NCI-H128 (cell line): ENCODE data around the gene LIPA.
"Not testable (repeated sequence)": the region's sequence is repeated elsewhere in the genome, so short reads cannot be mapped to it uniquely, and the experiment has no call there.

Experiments used
- DNase-seq: peaks from one replicate; lab custom pipeline; 2025; ENCODE audit not compliant: unreplicated experiment; lab: John Stamatoyannopoulos, UW

The LIPA gene

DNA sequence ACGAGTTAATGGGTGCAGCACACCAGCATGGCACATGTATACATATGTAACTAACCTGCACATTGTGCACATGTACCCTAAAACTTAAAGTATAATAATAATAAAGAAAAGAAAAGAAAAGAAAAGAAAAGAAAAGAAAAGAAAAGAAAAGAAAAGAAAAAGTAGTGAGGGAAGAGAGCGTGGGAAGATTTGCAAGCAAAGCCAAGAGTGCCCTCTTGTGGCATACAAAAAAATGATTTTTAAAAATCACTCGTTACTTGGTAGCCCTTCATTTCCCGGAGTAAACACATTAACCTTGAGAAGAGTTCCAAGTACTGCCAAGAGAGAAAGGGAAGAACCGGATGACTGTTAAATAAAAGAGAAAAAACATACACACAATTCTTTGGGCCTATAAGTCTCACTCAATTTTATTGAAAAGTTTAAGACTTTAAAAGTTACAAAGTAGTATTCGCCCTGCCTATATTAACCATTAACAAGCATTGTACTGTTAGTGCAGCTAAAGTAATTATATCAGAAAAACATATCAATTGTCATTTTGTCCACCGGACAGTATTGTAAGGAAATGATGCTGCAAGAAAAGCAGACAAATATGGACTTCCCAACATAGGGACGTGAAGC lies 38.3 kb downstream of the LIPA start:
- DNase-seq = no peak

- DNase-seq = no peak
Measured at GRCh38 chr10:89210794-89211425, 40.7 kb downstream of the LIPA start.

DNA sequence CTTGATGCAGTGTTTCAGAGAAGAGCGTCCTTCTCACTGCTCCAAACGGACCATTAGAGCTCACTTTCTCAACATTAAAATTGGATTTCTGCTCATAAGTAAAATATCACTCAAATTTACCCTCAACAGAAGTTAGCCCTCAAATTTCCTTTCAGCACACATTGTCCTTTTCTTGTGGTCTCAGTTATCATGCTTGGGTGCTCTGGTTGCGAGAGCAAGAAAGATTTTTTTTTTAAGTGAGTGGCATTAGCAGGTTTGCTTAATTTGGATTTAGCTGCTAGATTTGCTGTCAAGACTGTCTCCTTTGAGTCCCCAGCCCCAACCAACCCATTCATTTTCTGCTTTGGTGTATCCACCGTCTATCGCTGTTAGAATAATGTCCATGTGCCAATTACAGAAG lies 41.9 kb downstream of the LIPA start:
- no peak for DNase-seq

- no peak for DNase-seq
Measured at GRCh38 chr10:89207801-89208551, 43.6 kb downstream of the LIPA start.

DNA sequence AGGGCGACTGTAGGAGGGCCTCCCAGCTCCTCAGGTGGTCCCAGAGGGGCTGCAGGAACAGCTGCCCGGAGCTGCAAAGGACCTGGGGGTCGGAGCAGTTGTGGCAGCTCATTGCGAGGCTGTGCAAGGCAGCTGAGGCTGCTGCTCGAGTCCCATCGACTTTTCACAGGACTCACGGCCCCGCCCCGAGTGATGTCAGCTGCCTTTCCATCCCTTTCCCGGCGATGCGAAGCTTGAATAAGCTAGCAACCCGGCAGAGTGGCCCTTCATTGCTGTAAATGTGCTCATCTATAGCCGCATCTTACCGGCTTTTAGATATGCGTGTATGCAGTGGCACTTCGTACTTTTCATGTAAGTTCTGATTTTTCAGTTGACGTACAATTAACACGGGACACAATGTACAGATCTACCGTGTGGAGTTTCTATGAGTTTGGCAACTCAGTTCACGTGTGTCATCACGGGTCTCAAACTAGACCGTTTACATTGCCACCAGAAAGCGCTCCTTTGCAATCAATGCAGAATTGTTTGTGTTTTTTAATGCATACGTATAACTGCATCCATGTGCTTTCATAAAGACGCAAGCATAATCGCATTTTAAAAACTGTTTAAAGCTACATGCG lies 44.3 kb downstream of the LIPA start, which contains the start of gene CH25H:
TSS of gene CH25H (minus strand) at position 137 of the 620 bp plus-strand sequence. CDS start at position 112, 25 bp downstream.
- DNase-seq = no peak

GRCh38 chr10:89206402-89207180 lies 45.0 kb downstream of the LIPA start:
- no peak for DNase-seq

DNA sequence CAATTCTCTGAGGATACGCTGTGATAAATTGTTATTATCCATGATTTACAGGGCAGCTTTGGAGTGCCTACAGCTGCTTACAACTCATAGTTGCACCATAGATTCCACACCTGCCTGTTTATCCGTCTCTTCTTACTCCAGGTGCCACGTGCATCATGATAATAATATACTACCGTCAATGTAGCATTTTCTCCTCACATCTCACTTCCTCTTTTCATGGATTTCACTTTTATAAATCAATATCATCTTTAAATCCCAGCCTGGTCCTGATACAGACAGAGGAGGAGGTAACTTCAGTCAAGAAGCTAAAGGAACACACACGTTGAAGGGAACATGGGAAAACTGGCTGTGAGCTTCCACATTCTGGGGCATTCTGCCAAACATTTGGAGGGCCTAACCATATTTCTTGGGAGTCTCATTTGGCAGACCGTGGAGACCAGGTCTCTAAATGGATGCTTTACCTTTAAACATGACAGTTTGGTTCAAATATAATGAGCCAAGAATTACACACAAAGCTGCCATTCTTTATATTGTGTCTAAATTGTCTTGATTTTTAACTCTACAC lies 46.9 kb downstream of the LIPA start:
- no peak for DNase-seq

DNA sequence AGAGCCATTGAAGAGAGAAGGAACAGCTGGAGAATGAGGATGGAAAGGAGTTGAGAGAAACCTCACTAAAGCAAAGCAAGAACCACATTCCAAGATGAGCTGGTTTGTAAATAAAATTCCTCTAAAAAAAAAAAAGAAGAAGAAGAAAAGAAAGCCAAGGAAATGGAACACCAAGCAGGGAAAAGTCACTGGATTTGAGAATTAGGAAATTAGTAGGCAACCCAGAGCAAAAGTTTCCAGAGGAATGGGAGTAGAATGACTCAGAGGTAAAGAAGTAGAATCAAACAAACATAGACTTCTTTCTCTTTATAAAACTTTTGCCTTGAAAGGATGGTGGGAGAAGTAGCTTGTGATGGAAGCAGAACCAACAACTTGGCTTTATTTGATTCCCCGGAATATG lies 48.3 kb downstream of the LIPA start:
- DNase-seq = no peak

- no peak for DNase-seq
Measured at GRCh38 chr10:89202033-89202425, 49.5 kb downstream of the LIPA start.

DNA sequence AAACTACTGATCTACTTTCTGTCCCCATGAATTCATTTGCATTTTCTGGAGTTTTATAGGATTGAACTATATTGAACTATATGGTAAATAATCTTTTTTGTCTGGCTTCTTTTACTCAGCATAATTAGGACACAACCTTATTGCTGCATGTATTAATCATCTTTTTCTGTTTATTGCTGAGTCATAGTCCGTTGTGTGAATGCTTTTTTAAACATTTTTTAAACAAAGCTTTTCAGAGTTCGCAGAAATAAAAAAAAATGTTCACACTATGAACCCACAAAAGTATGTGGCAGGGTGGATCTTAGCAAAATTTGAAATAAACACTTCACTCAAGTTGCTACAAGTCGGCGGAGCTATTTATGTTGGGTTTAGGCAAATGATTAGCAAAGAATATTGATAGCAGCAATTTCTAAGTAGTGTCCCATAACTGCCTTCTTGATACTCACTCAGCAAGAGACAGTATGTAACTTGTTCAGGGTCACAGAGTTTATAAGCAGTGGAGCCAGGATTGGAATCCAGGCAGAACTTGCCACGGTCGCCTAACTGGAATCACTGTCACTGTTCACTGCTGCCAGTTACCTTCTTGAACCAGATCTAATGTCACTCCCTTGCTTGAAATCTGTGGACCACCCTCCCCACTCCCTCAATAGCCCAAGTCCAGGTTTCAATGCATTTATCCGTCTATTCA lies 50.1 kb downstream of the LIPA start:
- DNase-seq = no peak

DNA sequence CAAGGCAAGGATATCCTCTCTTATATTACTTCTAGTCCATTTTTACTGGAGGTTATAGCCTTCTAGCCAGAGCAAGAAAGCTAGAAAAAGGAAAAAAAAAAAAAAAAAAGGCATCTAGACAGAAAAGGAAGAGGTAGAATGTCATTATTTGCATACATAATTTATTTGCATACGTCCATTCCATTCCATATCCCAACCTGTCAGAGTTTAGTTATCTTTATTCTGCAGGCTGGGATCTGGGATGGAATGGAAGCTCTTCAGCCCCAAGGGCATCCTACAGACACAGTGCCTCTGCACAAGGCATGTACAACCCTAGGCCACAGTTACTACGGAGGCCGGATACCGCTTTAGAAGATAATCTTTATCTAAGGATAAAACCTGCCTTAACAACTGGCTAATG lies 54.1 kb downstream of the LIPA start:
- no peak for DNase-seq

DNA sequence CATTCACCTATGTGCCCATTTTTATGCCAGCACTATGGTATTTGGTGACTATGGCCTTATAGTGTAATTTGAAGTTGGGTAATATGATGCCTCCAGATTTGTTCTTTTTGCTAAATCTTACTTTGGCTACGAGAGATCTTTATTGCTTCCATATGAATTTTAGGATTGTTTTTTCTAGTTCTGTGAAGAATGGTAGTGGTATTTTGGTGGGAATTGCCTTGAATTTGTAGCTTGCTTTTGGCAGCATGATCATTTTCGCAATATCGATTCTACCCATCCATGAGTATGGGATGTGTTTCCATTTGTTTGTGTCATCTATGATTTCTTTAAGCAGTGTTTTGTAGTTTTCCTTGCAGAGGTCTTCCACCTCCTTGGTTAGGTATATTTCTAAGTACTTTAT lies 60.3 kb downstream of the LIPA start:
- DNase-seq = not testable (repeated sequence)

- DNase-seq = no peak
Measured at GRCh38 chr10:89189211-89189734, 62.3 kb downstream of the LIPA start.

DNA sequence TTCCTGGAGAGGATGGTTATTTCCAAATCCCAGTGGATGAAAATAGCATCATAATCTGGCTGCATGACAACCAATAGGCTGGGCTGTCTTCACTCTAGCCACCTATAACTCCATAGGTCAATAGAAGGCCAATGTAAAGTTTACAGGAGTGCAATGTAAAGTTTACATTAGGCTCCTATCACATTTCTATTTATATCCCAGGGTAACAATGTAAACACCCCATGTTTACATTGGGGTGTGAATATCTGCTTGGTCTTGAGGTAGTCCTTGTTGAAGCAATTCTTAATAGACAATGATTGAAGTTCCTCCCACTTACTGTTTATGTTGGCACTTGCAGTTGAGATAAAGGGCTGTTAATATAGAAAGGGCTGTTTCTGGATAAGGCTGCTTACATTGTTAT lies 65.9 kb downstream of the LIPA start:
- DNase-seq = no peak

DNA sequence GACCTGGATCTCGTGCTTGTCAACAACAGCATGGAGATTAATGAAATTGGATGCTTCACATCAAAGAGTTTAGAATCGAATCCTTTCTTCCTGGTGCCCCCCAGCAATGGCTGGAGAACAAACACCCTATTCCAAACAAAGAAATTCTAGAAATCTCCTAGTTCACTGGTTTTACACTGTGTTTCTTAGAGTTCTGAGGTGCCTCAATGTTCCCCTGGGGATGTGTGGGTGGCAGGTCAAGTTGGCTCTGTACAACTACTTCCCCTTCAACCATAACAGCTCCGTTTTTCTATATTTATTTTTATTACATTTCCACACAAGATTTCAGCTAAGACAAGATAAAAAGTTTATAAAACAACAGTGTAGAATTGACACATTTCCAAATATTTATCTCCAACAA lies 66.9 kb downstream of the LIPA start:
- no peak for DNase-seq

DNA sequence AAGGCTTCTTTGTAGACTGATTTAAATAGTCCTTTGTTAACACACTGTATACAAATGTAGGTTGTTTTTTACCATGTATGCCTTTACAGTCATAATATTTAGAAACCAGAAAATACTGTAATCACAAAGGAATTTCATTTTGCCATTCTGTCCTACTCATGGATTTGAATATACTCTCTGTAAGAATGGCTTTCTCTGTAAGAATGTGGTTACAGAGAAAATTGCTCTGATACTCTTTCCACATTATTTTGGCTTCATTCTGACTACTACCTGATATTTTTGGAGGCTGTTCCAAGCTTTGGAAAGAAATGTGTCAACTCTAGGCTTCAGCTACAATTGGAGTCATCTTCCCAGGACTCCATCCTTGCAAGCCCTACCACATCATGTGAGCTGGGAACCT lies 68.0 kb downstream of the LIPA start:
- DNase-seq = no peak

- DNase-seq = no peak
Measured at GRCh38 chr10:89182894-89183293, 68.7 kb downstream of the LIPA start.

DNA sequence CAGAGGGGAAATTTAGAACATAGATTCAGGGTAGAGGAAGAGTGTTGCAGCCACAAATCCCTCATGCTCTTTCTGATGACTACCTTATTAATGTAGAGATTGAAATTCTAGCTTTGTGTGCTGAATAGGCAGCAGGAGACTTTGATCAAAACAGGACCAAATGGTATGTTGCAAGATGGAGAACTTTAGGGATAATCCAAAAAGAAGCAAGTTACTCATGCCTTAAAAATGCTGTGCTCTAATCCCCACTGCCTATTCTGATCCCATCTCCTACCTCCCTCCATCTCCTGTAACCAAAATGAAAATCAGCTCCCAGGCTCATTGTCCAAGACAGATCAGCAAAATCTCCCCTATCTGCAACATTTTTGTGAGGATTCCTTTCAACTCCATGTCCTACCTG lies 75.8 kb downstream of the LIPA start:
- no peak for DNase-seq

GRCh38 chr10:89173075-89173474 lies 78.5 kb downstream of the LIPA start:
- DNase-seq = no peak

DNA sequence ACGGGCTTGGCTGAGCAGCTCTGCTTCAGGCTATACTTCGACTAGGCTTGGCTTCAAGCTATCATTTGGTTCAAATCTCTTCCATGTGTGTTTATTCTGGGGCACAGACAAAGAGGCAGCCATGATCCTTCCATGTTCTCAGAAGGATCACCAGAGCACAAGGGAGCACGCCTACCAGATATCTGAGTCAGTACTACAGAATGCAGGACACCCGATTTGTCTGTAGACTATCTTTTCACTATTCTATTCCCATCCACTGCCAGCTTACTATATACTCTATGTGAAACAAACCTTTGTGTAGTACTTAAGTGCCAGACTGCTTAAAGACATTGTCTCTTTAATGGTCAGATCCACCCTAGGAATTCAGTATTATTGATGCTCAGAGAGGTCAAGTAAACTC lies 79.6 kb downstream of the LIPA start:
- DNase-seq = no peak
